Measurements from ENCODE around the gene C3orf18. TPM values are rescaled to one million over a fixed set of nuclear protein-coding genes. Genes with fewer than 3 reads are reported as not detected.

The C3orf18 gene
- total RNA-seq, 2 experiments from 2014 or later: 29.0 to 33.9 TPM

GRCh38 chr3:50557106-50557505, 10.4 kb downstream of the C3orf18 start:
- H3K4me3 Mint-ChIP-seq: no peak overlapping the region
- no peak for DNase-seq
- no peaks in the 10 kb centered on the region for H3K27me3 Mint-ChIP-seq
- H3K36me3 Mint-ChIP-seq (ENCODE audit: low read depth): no peaks in the 10 kb centered on the region
- H3K4me1 Mint-ChIP-seq: peaks cover 9% of the 10 kb centered on the region
- CTCF ChIA-PET: interaction anchor here (0.5 to 1.1 kb wide), 6 partner anchors 9 to 1855 kb away, joined by 3 to 5 read pairs (median 3); partner anchors contain the start of gene C3orf18
- POLR2A ChIA-PET: interaction anchor here (0.6 kb wide), 1 partner anchor 35 kb away, joined by 4 read pairs; no protein-coding TSS in a partner anchor
- no peak overlapping the region for H3K27ac Mint-ChIP-seq
- no peaks in the 10 kb centered on the region for H3K9me3 Mint-ChIP-seq

DNA sequence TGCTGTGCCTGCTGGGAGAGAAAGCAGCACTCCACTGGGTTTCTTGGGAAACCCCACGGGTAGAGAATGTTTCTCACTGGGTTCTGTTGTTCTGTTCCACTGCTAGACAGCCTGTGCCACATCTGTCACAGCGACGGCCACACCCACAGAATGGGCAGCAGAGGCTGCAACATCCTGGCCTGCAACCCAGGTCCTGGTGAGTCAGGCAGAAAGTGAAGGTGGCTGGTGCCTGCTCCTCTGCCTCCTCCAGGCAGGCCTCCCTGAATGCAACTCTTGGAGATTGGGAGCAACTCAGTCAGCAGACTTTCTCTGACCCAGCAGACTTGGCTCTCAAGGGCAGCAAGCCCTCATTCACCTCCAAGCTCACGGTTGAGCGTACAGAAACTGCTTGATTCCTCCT, 13.0 kb downstream of the C3orf18 start:
- H3K9me3 Mint-ChIP-seq: no peaks in the 10 kb centered on the region

DNA sequence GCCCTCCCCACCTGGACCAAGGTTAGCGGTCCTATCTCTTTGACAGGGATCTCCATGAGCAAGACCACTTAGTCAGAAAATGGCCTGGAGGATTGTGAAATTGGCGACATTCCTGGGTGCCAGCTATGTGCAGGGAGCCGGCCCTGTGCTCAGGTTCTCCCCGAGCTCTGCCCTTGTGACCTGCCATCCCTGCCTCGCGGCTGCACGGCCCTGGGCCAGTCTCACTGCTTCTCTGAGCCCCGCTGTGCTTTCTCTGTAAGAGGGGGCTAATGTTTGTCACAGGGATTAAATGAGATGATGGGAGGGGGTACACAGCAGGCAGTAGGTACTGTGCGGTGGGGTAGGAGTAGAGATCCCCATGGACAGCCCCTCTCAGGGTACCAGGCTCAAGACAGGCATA, 14.9 kb downstream of the C3orf18 start:
- H3K36me3 Mint-ChIP-seq (ENCODE audit: low read depth): no peaks in the 10 kb centered on the region
- DNase-seq: no peak
- ChIA-PET POLR2A (no interaction called here), CTCF (interaction anchor here (1.0 to 1.8 kb wide), 2 partner anchors 10 to 11 kb away, joined by 3 to 4 read pairs; no protein-coding TSS in a partner anchor)
- H3K4me1 Mint-ChIP-seq: peaks cover 9% of the 10 kb centered on the region
- no peak overlapping the region for H3K4me3 Mint-ChIP-seq
- H3K27ac Mint-ChIP-seq: peak overlapping the region; percentile 7
- no peaks in the 10 kb centered on the region for H3K27me3 Mint-ChIP-seq
- no peaks in the 10 kb centered on the region for H3K9me3 Mint-ChIP-seq

More for the DNA sequence above, 13.0 kb downstream of the C3orf18 start:
- peak; percentile 30 for DNase-seq
- Mint-ChIP-seq H3K27ac (peak overlapping the region; percentile 46), H3K4me3 (no peak overlapping the region), H3K27me3 (no peaks in the 10 kb centered on the region), H3K36me3 (ENCODE audit: low read depth) (no peaks in the 10 kb centered on the region), H3K4me1 (peaks cover 9% of the 10 kb centered on the region)
- ChIA-PET POLR2A (no interaction called here), CTCF (interaction anchor here (0.8 to 0.9 kb wide), 2 partner anchors 8 to 12 kb away, joined by 3 read pairs; no protein-coding TSS in a partner anchor)

DNA sequence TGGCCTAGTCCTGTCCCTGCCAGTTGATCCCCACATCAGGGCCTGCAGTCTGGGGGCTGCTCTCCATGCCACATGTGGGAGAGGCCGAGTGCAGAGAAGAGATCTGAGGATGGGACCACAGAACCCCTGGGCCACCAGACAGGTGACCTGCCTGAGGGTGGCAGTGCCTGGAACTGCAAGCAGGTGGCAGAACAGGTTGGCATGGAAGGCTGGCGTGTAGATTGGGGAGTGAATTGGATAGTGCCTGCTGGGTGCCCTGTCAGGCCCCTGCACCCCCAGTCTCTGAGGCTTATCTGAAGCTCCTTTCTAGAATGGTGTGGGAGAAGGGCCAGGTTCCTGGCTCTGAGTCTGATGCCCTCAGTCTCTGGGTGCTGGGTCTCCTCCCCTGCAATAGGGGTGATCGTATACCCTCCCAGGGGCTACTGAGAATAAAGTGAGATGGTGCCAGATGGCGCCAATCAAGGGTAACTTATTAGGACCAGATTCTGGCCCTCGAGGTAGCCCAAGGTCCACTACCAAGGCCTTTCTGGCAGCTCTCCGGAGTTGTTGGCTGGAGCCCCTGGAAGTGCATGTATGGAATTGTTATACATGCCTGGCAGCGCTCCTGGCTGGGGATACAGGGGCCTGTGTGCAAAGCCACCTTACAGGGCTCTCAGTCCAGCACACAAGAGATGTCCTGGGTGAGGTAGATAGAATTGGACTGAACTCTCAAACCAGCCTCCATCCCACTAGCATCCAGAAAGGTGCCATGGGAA, 15.7 kb downstream of the C3orf18 start:
- no peaks in the 10 kb centered on the region for H3K27me3 Mint-ChIP-seq
- no peaks in the 10 kb centered on the region for H3K36me3 Mint-ChIP-seq (ENCODE audit: low read depth)
- no peaks in the 10 kb centered on the region for H3K9me3 Mint-ChIP-seq
- CTCF ChIA-PET: interaction anchor here (1.4 to 2.3 kb wide), 4 partner anchors 10 to 203 kb away, joined by 4 to 10 read pairs (median 6); partner anchors contain the start of gene C3orf18
- no peak overlapping the region for H3K27ac Mint-ChIP-seq
- H3K4me3 Mint-ChIP-seq: no peak overlapping the region
- peaks cover 9% of the 10 kb centered on the region for H3K4me1 Mint-ChIP-seq
- POLR2A ChIA-PET: no interaction called here
- DNase-seq: no peak

DNA sequence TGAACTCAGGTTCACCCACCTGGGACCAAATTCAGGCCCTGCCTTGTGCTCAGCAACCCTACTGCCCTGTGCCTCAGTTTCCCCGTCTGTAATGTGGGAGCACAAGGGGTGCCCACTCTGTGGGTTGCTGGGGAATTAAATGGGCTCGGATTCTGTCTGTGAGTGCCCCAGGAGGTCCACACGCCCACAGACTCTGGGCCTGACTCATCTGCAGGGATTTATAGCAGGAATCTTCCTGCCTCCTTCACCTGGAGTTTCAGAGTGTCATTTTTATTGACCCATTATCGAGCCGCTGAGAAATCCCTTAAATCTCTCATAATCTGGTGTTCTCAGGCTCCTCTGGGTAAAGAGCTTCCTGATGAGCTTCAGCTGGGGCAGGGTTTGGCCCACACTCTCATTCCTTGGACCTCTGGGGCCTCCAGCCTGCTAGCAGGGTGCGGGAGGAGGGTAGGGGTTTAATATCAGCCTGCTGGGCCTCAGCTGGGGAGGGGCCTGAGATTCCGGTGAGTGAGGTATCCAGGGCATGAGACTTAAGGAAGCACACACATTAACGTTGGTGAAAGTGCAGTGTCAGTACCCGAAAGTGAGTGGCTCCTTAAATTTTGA, 16.4 kb downstream of the C3orf18 start:
- H3K4me1 Mint-ChIP-seq: peaks cover 9% of the 10 kb centered on the region
- H3K4me3 Mint-ChIP-seq: no peak overlapping the region
- ChIA-PET POLR2A (no interaction called here), CTCF (interaction anchor here (0.7 to 2.3 kb wide), 5 partner anchors 9 to 202 kb away, joined by 3 to 10 read pairs (median 4); partner anchors contain the start of gene C3orf18)
- H3K27me3 Mint-ChIP-seq: no peaks in the 10 kb centered on the region
- no peak for DNase-seq
- no peaks in the 10 kb centered on the region for H3K36me3 Mint-ChIP-seq (ENCODE audit: low read depth)
- H3K9me3 Mint-ChIP-seq: no peaks in the 10 kb centered on the region
- H3K27ac Mint-ChIP-seq: no peak overlapping the region

- Mint-ChIP-seq H3K27me3 (no peaks in the 10 kb centered on the region), H3K4me3 (no peak overlapping the region), H3K27ac (no peak overlapping the region), H3K36me3 (ENCODE audit: low read depth) (no peaks in the 10 kb centered on the region), H3K4me1 (peaks cover 9% of the 10 kb centered on the region), H3K9me3 (no peaks in the 10 kb centered on the region)
- ChIA-PET POLR2A (no interaction called here), CTCF (interaction anchor here (1.1 to 2.3 kb wide), 7 partner anchors 10 to 201 kb away, joined by 3 to 10 read pairs (median 4); partner anchors contain the start of gene C3orf18)
- peak; percentile 75 for DNase-seq
Observed at GRCh38 chr3:50550079-50550736, 17.3 kb downstream of the C3orf18 start.

GRCh38 chr3:50549226-50549625, 18.3 kb downstream of the C3orf18 start:
- Mint-ChIP-seq H3K4me3 (no peak overlapping the region), H3K36me3 (ENCODE audit: low read depth) (no peaks in the 10 kb centered on the region), H3K9me3 (no peaks in the 10 kb centered on the region), H3K27ac (no peak overlapping the region), H3K4me1 (peaks cover under 1% of the 10 kb centered on the region), H3K27me3 (no peaks in the 10 kb centered on the region)
- ChIA-PET CTCF (interaction anchor here (1.1 to 2.3 kb wide), 7 partner anchors 9 to 110 kb away, joined by 3 to 10 read pairs (median 4); partner anchors contain the start of gene C3orf18), POLR2A (no interaction called here)
- DNase-seq: no peak

GRCh38 chr3:50545781-50546180, 21.8 kb downstream of the C3orf18 start:
- H3K4me1 Mint-ChIP-seq: no peaks in the 10 kb centered on the region
- no peak overlapping the region for H3K27ac Mint-ChIP-seq
- CTCF ChIA-PET: no interaction called here
- H3K36me3 Mint-ChIP-seq (ENCODE audit: low read depth): no peaks in the 10 kb centered on the region
- no peaks in the 10 kb centered on the region for H3K9me3 Mint-ChIP-seq
- POLR2A ChIA-PET: no interaction called here
- no peak overlapping the region for H3K4me3 Mint-ChIP-seq
- H3K27me3 Mint-ChIP-seq: peaks cover 6% of the 10 kb centered on the region
- DNase-seq: no peak

DNA sequence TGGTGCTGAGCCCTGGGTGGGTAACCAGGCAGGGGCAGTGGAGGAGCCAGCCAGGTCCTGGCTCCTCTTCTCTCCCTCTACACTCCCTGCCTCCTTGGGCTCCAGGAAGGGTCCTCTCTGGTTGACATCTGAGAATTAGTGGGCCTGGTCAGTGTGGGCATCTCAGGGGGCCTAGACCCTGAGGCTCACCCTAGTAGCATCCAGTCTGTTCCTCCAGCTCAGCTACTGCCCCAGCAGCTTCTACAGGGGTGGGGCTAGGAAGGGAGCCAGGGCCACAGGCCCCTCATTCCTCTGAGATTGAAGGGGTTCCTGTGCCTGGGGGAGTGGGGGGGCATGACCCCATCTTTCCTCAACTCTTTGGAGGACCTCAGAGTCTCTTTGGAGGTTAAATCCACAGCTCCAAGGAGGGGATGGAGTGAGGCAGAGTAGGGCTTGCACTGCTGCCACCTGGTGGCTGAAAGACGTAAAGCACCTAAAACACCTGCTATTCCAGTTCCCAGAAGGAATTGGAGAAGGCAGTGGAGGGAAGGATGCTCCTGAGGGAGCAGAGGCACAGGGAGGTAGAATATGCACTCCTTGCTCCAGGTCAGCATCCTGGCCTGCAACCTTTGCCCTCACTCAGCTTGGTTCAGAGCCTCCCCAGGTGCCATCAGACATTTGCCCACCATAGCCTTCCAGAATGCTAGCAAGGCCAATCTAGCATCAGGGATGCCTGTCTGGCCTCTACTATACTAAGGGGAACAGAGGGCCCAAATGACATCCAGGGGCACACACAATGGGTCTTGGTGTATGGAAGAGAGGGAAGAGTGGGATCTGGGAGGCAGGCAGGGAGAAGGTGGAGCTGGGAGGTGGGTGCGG, 25.1 kb downstream of the C3orf18 start:
- H3K27me3 Mint-ChIP-seq: peaks cover 16% of the 10 kb centered on the region
- no peaks in the 10 kb centered on the region for H3K4me1 Mint-ChIP-seq
- DNase-seq: peak; percentile 64
- CTCF ChIA-PET: interaction anchor here (0.6 to 2.4 kb wide), 25 partner anchors 9 to 1161 kb away, joined by 3 to 20 read pairs (median 4); partner anchors contain the start of genes C3orf18 and HEMK1
- POLR2A ChIA-PET: no interaction called here
- H3K36me3 Mint-ChIP-seq (ENCODE audit: low read depth): no peaks in the 10 kb centered on the region
- no peaks in the 10 kb centered on the region for H3K9me3 Mint-ChIP-seq
- H3K27ac Mint-ChIP-seq: no peak overlapping the region
- H3K4me3 Mint-ChIP-seq: no peak overlapping the region

GRCh38 chr3:50539356-50540286, 27.9 kb downstream of the C3orf18 start:
- peaks cover 16% of the 10 kb centered on the region for H3K27me3 Mint-ChIP-seq
- H3K27ac Mint-ChIP-seq: no peak overlapping the region
- H3K4me3 Mint-ChIP-seq: no peak overlapping the region
- no peak for DNase-seq
- H3K4me1 Mint-ChIP-seq: no peaks in the 10 kb centered on the region
- ChIA-PET CTCF (interaction anchor here (1.5 kb wide), 1 partner anchor 10 kb away, joined by 7 read pairs; no protein-coding TSS in a partner anchor), POLR2A (no interaction called here)
- H3K9me3 Mint-ChIP-seq: no peaks in the 10 kb centered on the region
- no peaks in the 10 kb centered on the region for H3K36me3 Mint-ChIP-seq (ENCODE audit: low read depth)

DNA sequence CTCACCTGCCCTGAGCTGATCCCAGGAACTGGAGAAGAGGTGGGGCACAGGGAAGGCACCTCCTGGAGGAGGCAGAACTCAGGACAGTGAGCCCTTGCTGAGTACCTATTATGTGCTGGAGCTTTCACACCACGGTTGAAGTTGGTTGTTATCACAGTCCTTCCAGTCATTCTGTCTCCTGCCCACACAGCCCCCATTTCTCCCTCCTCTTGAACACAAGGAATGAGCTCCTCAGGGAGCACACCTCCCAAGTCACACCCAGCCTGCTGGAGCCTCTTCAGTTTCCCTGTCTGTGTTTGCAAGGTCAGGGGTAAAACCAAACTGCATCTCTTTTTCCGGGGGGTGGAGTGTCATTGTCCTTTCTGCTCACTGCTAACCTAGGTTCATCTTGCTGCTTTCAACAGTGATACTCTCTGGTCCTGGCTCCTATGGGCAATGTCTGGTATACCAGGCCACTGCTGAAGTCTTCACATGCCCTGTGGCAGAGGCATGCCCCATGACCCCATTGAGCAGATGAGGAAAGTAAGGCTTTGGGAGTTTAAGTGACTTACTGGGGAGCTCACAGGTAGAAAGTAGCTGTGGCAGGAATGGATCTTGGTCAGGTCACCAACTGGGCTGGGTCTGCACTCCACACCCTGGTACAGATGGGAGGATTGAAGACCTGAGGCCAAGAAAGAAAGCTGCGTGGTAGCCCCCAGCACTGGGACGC, 30.0 kb downstream of the C3orf18 start:
- POLR2A ChIA-PET: no interaction called here
- no peaks in the 10 kb centered on the region for H3K9me3 Mint-ChIP-seq

More for the DNA sequence above, 30.0 kb downstream of the C3orf18 start:
- H3K27me3 Mint-ChIP-seq: peaks cover 18% of the 10 kb centered on the region
- DNase-seq: no peak
- CTCF ChIA-PET: interaction anchor here (1.0 to 2.2 kb wide), 3 partner anchors 12 to 100 kb away, joined by 3 to 5 read pairs (median 4); no protein-coding TSS in a partner anchor
- no peak overlapping the region for H3K4me3 Mint-ChIP-seq
- H3K4me1 Mint-ChIP-seq: no peaks in the 10 kb centered on the region
- H3K36me3 Mint-ChIP-seq (ENCODE audit: low read depth): no peaks in the 10 kb centered on the region
- no peak overlapping the region for H3K27ac Mint-ChIP-seq
